Mucosa of rectum (tissue), 2 donors: ENCODE results near the gene CRYL1.
A peak's percentile ranks its signal among the peaks of the same experiment; 100 is the strongest.

Experiments
- H3K27ac ChIP-seq, 2 donors: one replicate each; pipeline ENCODE4 v1.7.0; 2013; ENCODE audit warnings: inconsistent platforms in 2 of 2, low read depth in 2 of 2, low read length in 2 of 2
- H3K27me3 ChIP-seq, 2 donors: one replicate each; pipeline ENCODE4 v1.7.0; 2013; ENCODE audit warnings: low read length in 2 of 2; ENCODE audit not compliant: control insufficient read depth in 2 of 2, insufficient read depth in 2 of 2
- H3K36me3 ChIP-seq, 2 donors: one replicate each; pipeline ENCODE4 v1.7.0; 2013; ENCODE audit warnings: low read length in 2 of 2; ENCODE audit not compliant: control insufficient read depth in 2 of 2, insufficient read depth in 2 of 2
- H3K4me1 ChIP-seq, 2 donors: one replicate each; pipeline ENCODE4 v1.7.0; 2013; ENCODE audit warnings: low read length in 2 of 2, mild to moderate bottlenecking in 1 of 2; ENCODE audit not compliant: control insufficient read depth in 2 of 2, insufficient read depth in 2 of 2
- H3K4me3 ChIP-seq, 2 donors: one replicate each; pipeline ENCODE4 v1.7.0; 2013; ENCODE audit warnings: low read length in 2 of 2
- H3K9ac ChIP-seq, 2 donors: one replicate each; pipeline ENCODE4 v1.7.0; 2013; ENCODE audit warnings: low read length in 2 of 2, low read depth in 1 of 2, mild to moderate bottlenecking in 1 of 2
- H3K9me3 ChIP-seq, 2 donors: one replicate each; pipeline ENCODE4 v1.7.0; 2013; ENCODE audit warnings: low read length in 2 of 2; ENCODE audit not compliant: control insufficient read depth in 2 of 2
- donor health status: healthy.
- donor health status: Normal muscosa, but diverticular disease.

CRYL1 gene

GRCh38 chr13:20528452-20528851, 2.8 kb upstream of the CRYL1 start:
- H3K9me3 ChIP-seq = no peaks in the 10 kb centered on the region
- H3K36me3 ChIP-seq = no peaks in the 10 kb centered on the region
- peaks cover 8 to 18% of the 10 kb centered on the region in 2 donors for H3K4me1 ChIP-seq
- no peak overlapping the region for H3K27ac ChIP-seq
- H3K9ac ChIP-seq = no peak overlapping the region
- no peaks in the 10 kb centered on the region for H3K27me3 ChIP-seq
- H3K4me3 ChIP-seq = no peak overlapping the region

- peak overlapping the region; percentile 90 to 95 for H3K4me3 ChIP-seq
- H3K9me3 ChIP-seq = no peaks in the 10 kb centered on the region
- H3K27ac ChIP-seq = peak overlapping the region; percentile 93 to 94
- no peaks in the 10 kb centered on the region for H3K36me3 ChIP-seq
- H3K27me3 ChIP-seq = no peaks in the 10 kb centered on the region
- H3K9ac ChIP-seq = peak overlapping the region; percentile 84 to 93
- peaks cover 8 to 18% of the 10 kb centered on the region in 2 donors for H3K4me1 ChIP-seq
These were observed 1.0 kb upstream of the CRYL1 start for GRCh38 chr13:20526664-20527063.

GRCh38 chr13:20525144-20525600, 485 bp downstream of the CRYL1 start:
- no peaks in the 10 kb centered on the region for H3K36me3 ChIP-seq
- H3K4me1 ChIP-seq = peaks cover 11 to 19% of the 10 kb centered on the region in 2 donors
- H3K9me3 ChIP-seq = no peaks in the 10 kb centered on the region
- H3K4me3 ChIP-seq = peak overlapping the region; percentile 90 to 95
- H3K27ac ChIP-seq = peak overlapping the region; percentile 93 to 94
- no peaks in the 10 kb centered on the region for H3K27me3 ChIP-seq
- H3K9ac ChIP-seq = peak overlapping the region; percentile 88 to 93

GRCh38 chr13:20521364-20522115, 4.1 kb downstream of the CRYL1 start:
- Histone ChIP-seq H3K27ac (no peak overlapping the region), H3K36me3 (no peaks in the 10 kb centered on the region), H3K27me3 (no peaks in the 10 kb centered on the region), H3K9me3 (no peaks in the 10 kb centered on the region), H3K4me3 (no peak overlapping the region), H3K4me1 (peaks cover 9 to 19% of the 10 kb centered on the region in 2 donors), H3K9ac (no peak overlapping the region)

GRCh38 chr13:20519875-20520274, 5.8 kb downstream of the CRYL1 start:
- Histone ChIP-seq H3K9ac (no peak overlapping the region), H3K27ac (no peak overlapping the region), H3K27me3 (no peaks in the 10 kb centered on the region), H3K36me3 (no peaks in the 10 kb centered on the region), H3K9me3 (no peaks in the 10 kb centered on the region), H3K4me1 (peaks cover 9 to 13% of the 10 kb centered on the region in 2 donors), H3K4me3 (no peak overlapping the region)

- Histone ChIP-seq H3K36me3 (no peaks in the 10 kb centered on the region), H3K4me1 (peaks cover 5% of the 10 kb centered on the region in 2 donors), H3K9ac (no peak overlapping the region), H3K9me3 (no peaks in the 10 kb centered on the region), H3K27ac (no peak overlapping the region), H3K27me3 (no peaks in the 10 kb centered on the region), H3K4me3 (no peak overlapping the region)
These were observed 7.0 kb downstream of the CRYL1 start for GRCh38 chr13:20518660-20519100.

GRCh38 chr13:20514866-20515265, 10.8 kb downstream of the CRYL1 start:
- Histone ChIP-seq H3K27me3 (no peaks in the 10 kb centered on the region), H3K9ac (no peak overlapping the region), H3K27ac (no peak overlapping the region), H3K36me3 (peaks cover 20 to 21% of the 10 kb centered on the region in 2 donors), H3K4me3 (no peak overlapping the region), H3K4me1 (peaks cover 0 to 2% of the 10 kb centered on the region in 2 donors), H3K9me3 (no peaks in the 10 kb centered on the region)

- no peaks in the 10 kb centered on the region for H3K9me3 ChIP-seq
These were observed 12.1 kb downstream of the CRYL1 start for GRCh38 chr13:20513466-20513995.

GRCh38 chr13:20512042-20512683, 13.5 kb downstream of the CRYL1 start:
- Histone ChIP-seq H3K4me1 (no peaks in the 10 kb centered on the region), H3K36me3 (peaks cover 20 to 24% of the 10 kb centered on the region in 2 donors), H3K9ac (no peak overlapping the region), H3K27ac (no peak overlapping the region), H3K27me3 (no peaks in the 10 kb centered on the region), H3K4me3 (no peak overlapping the region), H3K9me3 (no peaks in the 10 kb centered on the region)

More at GRCh38 chr13:20513466-20513995, 12.1 kb downstream of the CRYL1 start:
- H3K27ac ChIP-seq = no peak overlapping the region
- peaks cover 0 to 2% of the 10 kb centered on the region in 2 donors for H3K4me1 ChIP-seq
- no peaks in the 10 kb centered on the region for H3K27me3 ChIP-seq
- H3K4me3 ChIP-seq = no peak overlapping the region
- H3K9ac ChIP-seq = no peak overlapping the region
- H3K36me3 ChIP-seq = peaks cover 20 to 21% of the 10 kb centered on the region in 2 donors

- peaks cover 0 to 3% of the 10 kb centered on the region in 2 donors for H3K4me1 ChIP-seq
- no peaks in the 10 kb centered on the region for H3K9me3 ChIP-seq
- no peak overlapping the region for H3K27ac ChIP-seq
- H3K9ac ChIP-seq = no peak overlapping the region
- H3K4me3 ChIP-seq = no peak overlapping the region
- H3K27me3 ChIP-seq = no peaks in the 10 kb centered on the region
- peaks cover 16 to 25% of the 10 kb centered on the region in 2 donors for H3K36me3 ChIP-seq
These were observed 19.0 kb downstream of the CRYL1 start for GRCh38 chr13:20506696-20507095.
